ENCODE data around the gene LOXL1. TPM values are rescaled to one million over a fixed set of nuclear protein-coding genes. Genes with fewer than 3 reads are reported as not detected.
A peak's percentile ranks its signal among the peaks of the same experiment; 100 is the strongest.

Gene LOXL1
- total RNA-seq, 4 donors from 2014 or later, result 4.3 to 12.1 (median 7.3) TPM

GRCh38 chr15:73945130-73945508 lies 18.9 kb downstream of the LOXL1 start:
- no peaks in the 10 kb centered on the region for H3K9me3 ChIP-seq
- peaks cover 17% of the 10 kb centered on the region for H3K4me1 ChIP-seq
- WGBS, result 85% methylated on average over 4 of the region's 4 CpGs
- no peak for DNase-seq (ENCODE audit: low spot score in 2 of 2)
- TF ChIP-seq EP300 (IDR thresholded peaks at IDR 0.05) (no peak), POLR2A (IDR thresholded peaks at IDR 0.05) (no peak), CTCF (IDR thresholded peaks at IDR 0.05) (no peak), POLR2AphosphoS5 (IDR thresholded peaks at IDR 0.05) (no peak)
- H3K27me3 ChIP-seq, result no peaks in the 10 kb centered on the region
- H3K36me3 ChIP-seq, result peaks cover 11% of the 10 kb centered on the region
- H3K27ac ChIP-seq, result no peak overlapping the region
- H3K4me3 ChIP-seq, result no peak overlapping the region

DNA sequence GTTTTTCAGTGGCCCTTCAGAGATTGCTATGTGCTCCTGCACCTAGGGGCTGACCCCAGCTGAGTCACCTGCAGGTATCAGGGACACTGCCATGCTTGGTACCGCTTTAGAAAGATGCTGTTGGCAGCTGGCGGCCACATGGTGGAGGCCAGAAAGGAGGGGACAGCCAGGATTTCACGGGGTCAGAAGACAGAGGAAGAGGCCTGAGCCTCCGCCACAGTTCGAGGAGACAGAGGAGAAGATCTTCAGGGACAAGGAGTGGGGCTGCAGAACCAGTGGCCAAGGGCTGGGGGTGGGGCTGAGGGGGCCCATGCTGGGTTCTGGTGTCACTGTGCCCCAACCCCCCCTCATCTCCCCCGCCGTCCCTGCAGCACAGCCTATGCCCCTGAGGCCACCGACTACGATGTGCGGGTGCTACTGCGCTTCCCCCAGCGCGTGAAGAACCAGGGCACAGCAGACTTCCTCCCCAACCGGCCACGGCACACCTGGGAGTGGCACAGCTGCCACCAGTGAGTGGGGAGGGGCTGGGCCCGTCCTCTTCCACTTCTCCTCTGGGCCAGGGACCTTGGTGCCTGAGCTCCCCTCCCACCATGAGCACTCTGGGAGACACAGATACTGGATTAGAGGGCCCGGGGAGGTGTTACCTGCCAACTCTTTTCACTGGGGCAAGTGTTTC lies 19.9 kb downstream of the LOXL1 start:
- H3K27ac ChIP-seq, result no peak overlapping the region
- no peaks in the 10 kb centered on the region for H3K27me3 ChIP-seq
- TF ChIP-seq CTCF (IDR thresholded peaks at IDR 0.05), result no peak
- TF ChIP-seq POLR2A (IDR thresholded peaks at IDR 0.05), result no peak
- TF ChIP-seq POLR2AphosphoS5 (IDR thresholded peaks at IDR 0.05), result no peak
- no peak for TF ChIP-seq EP300 (IDR thresholded peaks at IDR 0.05)
- peaks cover 14% of the 10 kb centered on the region for H3K4me1 ChIP-seq
- WGBS, result 83% methylated on average over 6 of the region's 17 CpGs
- H3K36me3 ChIP-seq, result peaks cover 11% of the 10 kb centered on the region
- H3K4me3 ChIP-seq, result no peak overlapping the region
- no peaks in the 10 kb centered on the region for H3K9me3 ChIP-seq
- no peak for DNase-seq (ENCODE audit: low spot score in 2 of 2)

DNA sequence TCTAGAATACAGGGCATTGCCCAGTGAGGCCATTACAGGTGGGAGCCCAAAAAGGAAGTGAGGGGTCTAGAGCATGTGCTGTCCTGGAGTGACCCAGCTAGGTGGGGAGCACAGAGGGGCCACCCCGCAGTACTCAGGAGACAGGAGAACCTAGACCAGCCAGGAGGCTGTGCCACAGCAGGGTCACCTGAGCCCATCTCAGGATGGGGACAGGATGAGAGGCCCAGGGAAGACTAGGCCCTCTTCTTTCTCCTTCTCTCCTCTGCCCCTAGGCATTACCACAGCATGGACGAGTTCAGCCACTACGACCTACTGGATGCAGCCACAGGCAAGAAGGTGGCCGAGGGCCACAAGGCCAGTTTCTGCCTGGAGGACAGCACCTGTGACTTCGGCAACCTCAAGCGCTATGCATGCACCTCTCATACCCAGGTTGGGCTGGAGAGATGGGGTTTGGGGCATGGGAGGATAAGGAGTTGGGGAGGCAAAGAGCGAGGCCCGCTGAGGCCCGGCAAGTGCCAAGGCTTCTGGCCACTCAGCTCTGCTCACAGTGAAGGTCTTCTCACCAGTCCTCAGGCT lies 20.6 kb downstream of the LOXL1 start:
- H3K27ac ChIP-seq, result no peak overlapping the region
- no peaks in the 10 kb centered on the region for H3K27me3 ChIP-seq
- no peak for TF ChIP-seq POLR2AphosphoS5 (IDR thresholded peaks at IDR 0.05)
- TF ChIP-seq CTCF (IDR thresholded peaks at IDR 0.05), result no peak
- no peak for TF ChIP-seq POLR2A (IDR thresholded peaks at IDR 0.05)
- TF ChIP-seq EP300 (IDR thresholded peaks at IDR 0.05), result no peak
- no peaks in the 10 kb centered on the region for H3K9me3 ChIP-seq
- H3K4me1 ChIP-seq, result peaks cover 18% of the 10 kb centered on the region
- 100% methylated on average over 8 of the region's 9 CpGs for whole genome bisulfite sequencing
- no peak overlapping the region for H3K4me3 ChIP-seq
- DNase-seq (ENCODE audit: low spot score in 2 of 2), result peak in 1 of 2 donors; percentile 48
- H3K36me3 ChIP-seq, result peaks cover 11% of the 10 kb centered on the region

DNA sequence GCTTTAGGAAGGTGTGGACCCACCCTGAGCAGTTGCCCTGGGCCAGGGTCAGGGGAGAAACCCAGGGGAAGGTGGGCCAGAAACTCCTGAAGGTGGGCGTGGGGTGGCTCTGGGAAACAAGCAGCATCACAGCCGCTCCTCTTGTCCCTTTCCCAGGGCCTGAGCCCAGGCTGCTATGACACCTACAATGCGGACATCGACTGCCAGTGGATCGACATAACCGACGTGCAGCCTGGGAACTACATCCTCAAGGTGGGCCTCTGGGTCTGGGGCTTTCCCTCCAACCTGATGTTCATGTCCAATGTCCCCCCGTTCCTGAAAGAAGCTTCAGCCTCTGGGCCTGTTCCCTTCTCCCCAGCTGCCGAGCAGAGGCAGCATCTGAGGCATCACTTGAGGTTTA lies 21.4 kb downstream of the LOXL1 start:
- TF ChIP-seq CTCF (IDR thresholded peaks at IDR 0.05) (no peak), POLR2A (IDR thresholded peaks at IDR 0.05) (no peak)
- 100% methylated on average over 4 of the region's 9 CpGs for WGBS
- H3K9me3 ChIP-seq, result no peaks in the 10 kb centered on the region
- H3K4me3 ChIP-seq, result no peak overlapping the region
- no peaks in the 10 kb centered on the region for H3K27me3 ChIP-seq
- peak in 1 of 2 donors; percentile 53 for DNase-seq (ENCODE audit: low spot score in 2 of 2)
- H3K4me1 ChIP-seq, result peaks cover 21% of the 10 kb centered on the region
- peaks cover 11% of the 10 kb centered on the region for H3K36me3 ChIP-seq
- H3K27ac ChIP-seq, result no peak overlapping the region

GRCh38 chr15:73948396-73948795 lies 22.1 kb downstream of the LOXL1 start:
- Histone ChIP-seq H3K4me3 (no peak overlapping the region), H3K27ac (no peak overlapping the region), H3K4me1 (peaks cover 27% of the 10 kb centered on the region), H3K9me3 (no peaks in the 10 kb centered on the region), H3K36me3 (peaks cover 11% of the 10 kb centered on the region), H3K27me3 (no peaks in the 10 kb centered on the region)
- TF ChIP-seq CTCF (IDR thresholded peaks at IDR 0.05), result no peak
- TF ChIP-seq POLR2A (IDR thresholded peaks at IDR 0.05), result no peak
- no peak for TF ChIP-seq POLR2AphosphoS5 (IDR thresholded peaks at IDR 0.05)
- TF ChIP-seq EP300 (IDR thresholded peaks at IDR 0.05), result no peak
- peak in 1 of 2 donors; percentile 35 for DNase-seq (ENCODE audit: low spot score in 2 of 2)
- 100% methylated on average over 4 of the region's 4 CpGs for WGBS

Data from suprapubic skin (tissue), 4 donors.